Germinal center (tissue), 1 donor: ENCODE measurements around the gene BOC.

Source experiments
- DNase-seq: peaks from one replicate; pipeline ENCODE4 v3.0.0; 2012; ENCODE audit warnings: mixed read lengths, low spot score

The BOC gene

DNA sequence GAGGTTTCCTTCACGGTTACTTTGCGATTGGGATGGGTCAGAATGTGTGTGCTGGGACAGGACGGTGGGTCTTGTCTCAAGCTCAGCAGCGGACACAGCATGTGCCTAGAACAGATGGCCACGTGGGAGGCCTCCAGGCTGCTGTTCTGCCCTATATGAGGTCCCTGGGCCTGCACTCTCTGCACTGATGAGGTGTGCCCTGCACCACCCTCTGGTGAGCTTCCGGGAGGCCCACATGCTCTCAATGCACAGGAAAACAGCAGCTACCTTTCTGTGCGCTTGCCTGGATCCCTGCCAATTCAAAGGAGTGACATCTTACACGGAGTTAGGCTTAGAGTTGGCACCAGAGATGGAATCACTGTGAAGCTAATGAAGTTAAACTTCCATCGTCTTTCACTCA lies 59.8 kb downstream of the BOC start:
- no peak for DNase-seq

GRCh38 chr3:113271594-113272384 lies 60.4 kb downstream of the BOC start:
- no peak for DNase-seq

- DNase-seq, result no peak
These were observed 61.0 kb downstream of the BOC start for GRCh38 chr3:113272385-113272779.

- DNase-seq, result no peak
These were observed 61.7 kb downstream of the BOC start for GRCh38 chr3:113273011-113273410.

DNA sequence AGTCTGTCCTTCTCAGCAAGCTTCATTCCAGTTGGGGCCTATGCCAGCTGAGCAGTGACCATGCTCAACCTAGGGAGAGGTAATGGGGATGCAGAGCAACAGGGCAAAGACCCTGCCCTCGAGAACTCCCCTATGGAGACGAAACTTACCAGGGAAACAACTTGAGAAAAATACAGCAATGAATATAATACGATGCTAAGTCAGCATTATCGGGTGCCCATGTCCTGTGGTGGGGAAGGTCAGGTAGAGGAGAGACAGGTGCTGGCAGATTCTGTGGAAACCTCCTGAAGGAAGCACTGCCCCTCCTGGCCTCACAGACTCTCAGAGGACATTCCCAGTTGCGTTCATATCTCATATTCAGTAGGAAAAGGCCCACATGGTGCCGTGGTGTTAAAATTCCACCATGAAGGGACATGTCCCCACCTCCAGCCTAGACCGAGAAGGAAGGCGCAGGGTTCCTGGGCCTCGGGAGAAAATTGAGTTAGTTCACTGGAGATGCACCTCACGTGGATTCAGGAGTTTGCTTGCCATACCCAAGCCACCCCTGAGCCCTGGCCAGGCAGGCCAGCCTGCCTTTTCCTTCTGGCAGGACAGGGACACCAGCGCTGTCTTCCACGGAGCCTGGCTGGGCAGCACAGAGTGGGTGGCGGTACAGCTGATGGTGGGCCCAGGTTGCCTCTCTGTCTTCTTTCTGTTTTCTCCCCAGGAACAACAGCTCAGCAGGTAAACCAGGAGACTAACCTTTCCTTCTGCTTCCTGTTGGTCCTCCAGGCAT lies 62.4 kb downstream of the BOC start:
- DNase-seq, result no peak

DNA sequence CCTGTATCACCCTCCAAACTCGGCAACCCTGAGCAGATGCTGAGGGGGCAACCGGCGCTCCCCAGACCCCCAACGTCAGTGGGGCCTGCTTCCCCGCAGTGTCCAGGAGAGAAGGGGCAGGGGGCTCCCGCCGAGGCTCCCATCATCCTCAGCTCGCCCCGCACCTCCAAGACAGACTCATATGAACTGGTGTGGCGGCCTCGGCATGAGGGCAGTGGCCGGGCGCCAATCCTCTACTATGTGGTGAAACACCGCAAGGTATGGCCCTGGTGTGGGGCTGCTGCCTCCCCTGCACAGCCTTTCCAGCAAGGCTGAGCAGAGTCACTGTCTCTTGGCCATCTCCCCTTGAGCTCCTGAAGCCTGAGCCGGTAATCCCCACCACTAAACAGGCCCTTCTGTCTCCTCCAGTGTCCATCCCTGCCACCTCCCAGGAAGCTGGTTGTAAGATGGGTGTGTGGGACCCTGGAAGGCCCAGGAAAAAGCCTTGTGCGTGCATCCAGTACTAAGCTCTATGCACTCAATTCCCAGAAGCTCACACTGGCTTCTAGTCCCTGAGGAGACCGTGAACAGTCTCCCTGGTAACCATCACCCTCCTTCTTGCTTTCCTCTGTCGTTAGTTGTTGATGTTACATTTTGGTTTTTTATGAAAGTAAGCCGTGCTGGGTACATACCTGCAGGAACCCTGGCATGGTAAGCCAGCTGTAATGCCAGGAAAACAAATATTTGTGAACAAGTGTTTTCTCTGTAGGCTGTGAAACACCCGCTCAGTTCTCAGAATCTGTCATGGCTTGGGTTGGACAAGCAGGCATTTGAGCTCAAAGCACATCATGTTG lies 63.3 kb downstream of the BOC start:
- no peak for DNase-seq

- no peak for DNase-seq
These were observed 63.9 kb downstream of the BOC start for GRCh38 chr3:113275258-113275556.

DNA sequence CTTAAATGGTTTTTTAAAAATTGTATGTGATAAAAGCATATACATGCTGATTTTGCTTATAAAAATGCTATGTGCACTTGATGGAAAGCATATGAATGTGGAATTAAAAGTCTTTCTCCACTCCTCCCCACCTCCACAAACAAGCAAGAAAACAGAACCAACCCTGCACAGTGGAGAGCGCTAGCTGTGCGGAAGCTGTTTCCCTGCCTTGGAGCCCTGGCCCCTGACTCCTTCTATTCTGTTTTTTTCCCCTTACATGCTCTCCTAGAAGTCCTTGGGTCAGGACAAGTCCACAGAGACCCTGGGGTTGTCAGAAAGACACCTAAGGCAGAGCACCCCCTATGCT lies 64.2 kb downstream of the BOC start:
- no peak for DNase-seq

GRCh38 chr3:113275929-113276750 lies 64.8 kb downstream of the BOC start:
- DNase-seq, result peak; percentile 53

DNA sequence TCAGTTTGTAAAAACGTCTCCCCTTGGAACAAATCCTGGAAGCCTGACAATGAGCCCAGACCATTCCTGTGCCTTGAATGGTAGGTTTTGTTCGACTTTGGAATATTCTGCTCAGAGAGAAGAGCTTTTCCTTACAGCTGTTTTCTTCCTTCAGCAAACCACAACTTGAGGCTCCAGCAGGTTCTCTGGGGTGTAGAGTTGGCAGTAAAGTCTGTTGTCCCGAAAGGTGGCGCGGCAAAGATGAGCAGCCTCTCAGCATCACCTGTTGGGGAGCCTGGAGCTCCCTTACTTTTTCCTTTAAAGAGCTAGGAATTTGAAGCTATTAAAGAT lies 65.4 kb downstream of the BOC start:
- no peak for DNase-seq

DNA sequence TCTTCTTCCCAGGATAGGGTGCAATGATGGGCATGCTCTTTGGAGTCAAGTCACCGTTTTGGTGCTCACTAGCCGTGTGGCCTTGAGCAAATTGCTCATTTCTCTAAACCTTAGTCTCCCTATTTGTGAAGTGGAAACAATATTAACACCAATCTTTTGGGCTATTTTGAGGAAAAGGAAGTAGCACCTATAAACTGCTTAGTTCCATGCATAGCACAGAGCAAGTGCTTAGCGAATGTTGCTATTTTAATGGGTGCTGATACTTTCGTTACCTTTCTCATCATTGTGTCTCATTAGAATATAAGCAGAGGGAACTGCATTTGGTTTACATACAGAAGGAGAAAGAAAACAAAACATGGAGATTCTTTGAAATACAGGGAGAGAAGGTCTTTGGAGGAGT lies 66.1 kb downstream of the BOC start:
- DNase-seq, result peak; percentile 36

DNA sequence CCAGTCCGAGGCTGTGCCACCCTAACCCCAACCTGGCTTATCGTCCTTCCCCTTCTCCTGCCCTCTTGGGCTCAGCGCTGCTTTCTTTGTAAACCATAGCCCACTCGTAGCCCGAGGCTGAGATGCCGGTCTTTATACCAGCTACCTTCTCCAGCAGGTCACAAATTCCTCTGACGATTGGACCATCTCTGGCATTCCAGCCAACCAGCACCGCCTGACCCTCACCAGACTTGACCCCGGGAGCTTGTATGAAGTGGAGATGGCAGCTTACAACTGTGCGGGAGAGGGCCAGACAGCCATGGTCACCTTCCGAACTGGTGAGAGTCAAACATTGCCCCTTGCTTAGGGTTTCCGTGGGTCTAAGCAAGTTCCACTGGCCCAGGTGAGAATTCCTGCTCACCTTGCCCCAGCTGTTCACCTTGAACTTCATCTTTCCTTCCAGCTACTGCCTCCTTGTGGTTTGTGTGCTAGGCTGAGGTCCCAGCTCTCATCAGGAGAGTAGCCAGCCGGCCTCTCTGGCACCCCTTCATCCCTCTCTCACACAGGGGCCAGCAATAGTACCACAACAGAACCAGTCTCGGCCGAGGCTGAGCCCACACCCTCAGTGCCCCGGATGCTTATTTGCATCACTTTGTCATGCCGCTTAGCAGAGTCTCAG lies 66.7 kb downstream of the BOC start:
- no peak for DNase-seq

- DNase-seq, result no peak
These were observed 67.2 kb downstream of the BOC start for GRCh38 chr3:113278599-113278955.

- DNase-seq, result no peak
These were observed 68.3 kb downstream of the BOC start for GRCh38 chr3:113279686-113280085.

DNA sequence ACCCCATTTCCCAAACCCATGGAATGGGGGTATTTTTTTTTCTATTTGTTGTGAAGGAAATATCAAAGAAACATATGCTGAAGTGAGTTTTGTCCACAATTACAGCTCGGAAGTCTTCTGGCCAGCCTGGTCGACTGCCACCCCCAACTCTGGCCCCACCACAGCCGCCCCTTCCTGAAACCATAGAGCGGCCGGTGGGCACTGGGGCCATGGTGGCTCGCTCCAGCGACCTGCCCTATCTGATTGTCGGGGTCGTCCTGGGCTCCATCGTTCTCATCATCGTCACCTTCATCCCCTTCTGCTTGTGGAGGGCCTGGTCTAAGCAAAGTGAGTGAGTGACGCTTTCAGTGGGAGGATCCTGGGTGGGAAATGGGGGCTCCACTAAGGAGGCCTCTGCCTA lies 71.9 kb downstream of the BOC start:
- DNase-seq, result no peak

DNA sequence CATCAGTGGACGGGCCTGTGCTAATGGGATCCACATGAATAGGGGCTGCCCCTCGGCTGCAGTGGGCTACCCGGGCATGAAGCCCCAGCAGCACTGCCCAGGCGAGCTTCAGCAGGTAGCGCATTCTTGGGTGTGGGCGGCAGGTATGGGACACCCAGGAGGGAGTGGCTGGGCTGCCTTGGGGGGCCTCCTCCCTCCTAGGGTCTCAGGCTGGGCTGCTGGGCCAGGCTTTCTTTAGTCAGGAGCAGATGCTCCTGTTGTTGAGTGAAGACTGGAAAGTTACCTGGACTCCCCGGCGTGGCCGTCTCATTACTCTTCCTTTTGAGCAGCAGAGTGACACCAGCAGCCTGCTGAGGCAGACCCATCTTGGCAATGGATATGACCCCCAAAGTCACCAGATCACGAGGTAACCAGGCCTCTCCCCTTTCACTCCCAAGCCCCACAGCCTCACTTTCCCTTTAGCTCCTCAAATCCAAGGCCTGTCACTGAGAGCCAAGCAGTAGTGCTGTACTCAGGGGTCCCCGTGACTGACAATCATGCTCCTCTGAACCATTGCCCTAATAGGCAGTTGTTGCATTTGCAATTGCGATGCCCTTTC lies 73.2 kb downstream of the BOC start:
- DNase-seq, result no peak

GRCh38 chr3:113285226-113285625 lies 73.9 kb downstream of the BOC start:
- DNase-seq, result no peak

GRCh38 chr3:113285741-113286140 lies 74.4 kb downstream of the BOC start:
- no peak for DNase-seq

DNA sequence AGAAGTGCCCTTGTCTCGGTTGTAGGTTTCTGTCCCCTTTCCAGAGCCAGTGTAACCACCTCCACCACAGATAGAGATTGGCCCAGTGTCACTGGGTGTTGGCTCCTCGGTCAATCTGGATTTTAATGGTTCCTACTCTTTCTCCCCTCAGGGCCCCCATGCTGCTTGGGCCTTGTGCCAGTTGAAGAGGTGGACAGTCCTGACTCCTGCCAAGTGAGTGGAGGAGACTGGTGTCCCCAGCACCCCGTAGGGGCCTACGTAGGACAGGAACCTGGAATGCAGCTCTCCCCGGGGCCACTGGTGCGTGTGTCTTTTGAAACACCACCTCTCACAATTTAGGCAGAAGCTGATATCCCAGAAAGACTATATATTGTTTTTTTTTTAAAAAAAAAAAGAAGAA lies 75.2 kb downstream of the BOC start:
- no peak for DNase-seq

- no peak for DNase-seq
These were observed 75.9 kb downstream of the BOC start for GRCh38 chr3:113287111-113287802.
